DMS79 (cell line): ENCODE data around the gene COX7A2L.
"Not testable (repeated sequence)": the region's sequence is repeated elsewhere in the genome, so short reads cannot be mapped to it uniquely, and the experiment has no call there.

ENCODE experiments used
- DNase-seq: peaks from one replicate; lab custom pipeline; 2025; lab: John Stamatoyannopoulos, UW

COX7A2L gene

DNA sequence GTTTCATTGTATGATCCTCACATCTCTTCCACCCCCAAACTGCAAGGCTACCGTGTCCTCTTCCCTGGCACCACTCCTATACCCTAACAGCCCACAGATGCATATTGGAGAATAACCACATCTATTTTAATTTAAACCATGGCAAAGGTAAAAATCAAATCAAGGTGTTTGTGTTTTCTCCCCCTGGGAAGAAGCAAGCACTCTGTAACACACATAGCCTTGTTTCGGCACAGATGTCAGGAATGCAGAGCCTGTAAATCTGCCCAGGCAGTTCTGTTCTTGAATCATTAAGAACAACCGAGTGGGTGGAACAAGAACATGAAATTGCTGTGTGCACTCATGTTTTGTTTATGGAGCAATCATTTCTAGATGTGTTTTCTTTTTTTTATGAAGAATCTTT lies 6.8 kb upstream of the COX7A2L start:
- DNase-seq, result no peak

DNA sequence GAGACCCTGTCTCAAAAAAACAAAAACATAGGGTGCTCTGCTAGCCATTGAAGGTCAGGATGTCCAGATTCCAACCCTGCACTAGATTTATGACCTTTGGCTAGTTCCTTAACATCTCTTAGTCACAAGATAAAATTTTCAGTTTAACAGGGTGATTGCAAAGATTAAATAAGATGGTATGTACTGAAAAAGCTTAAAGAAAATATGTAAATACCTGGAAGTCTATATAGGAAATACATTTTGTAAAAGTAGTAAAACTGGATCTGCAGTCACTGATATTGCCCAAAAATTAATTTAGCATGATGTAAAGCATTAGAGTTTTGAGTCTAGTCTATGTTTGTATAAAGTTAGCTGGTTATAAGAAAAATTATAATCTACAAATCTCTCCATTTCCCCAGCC lies 5.4 kb upstream of the COX7A2L start:
- DNase-seq, result no peak

DNA sequence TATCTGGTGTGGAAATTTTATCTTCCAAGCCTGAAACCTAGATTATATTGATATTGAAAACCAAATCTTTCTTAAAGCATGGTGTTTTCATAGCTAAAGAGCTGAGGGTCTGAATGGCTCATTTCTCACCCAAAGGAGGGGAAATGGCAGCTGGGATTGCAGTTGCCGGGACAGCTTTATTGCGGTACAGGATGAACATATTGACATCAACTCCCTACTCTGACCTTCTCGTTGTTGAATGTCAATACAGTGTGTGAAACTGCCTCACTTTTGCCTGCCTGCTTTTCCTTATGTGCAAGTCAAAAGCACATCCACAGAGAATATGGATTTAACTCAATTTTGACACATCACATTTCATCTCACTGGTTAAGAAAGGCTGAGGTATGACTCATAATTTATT lies 3.6 kb upstream of the COX7A2L start:
- DNase-seq, result no peak

DNA sequence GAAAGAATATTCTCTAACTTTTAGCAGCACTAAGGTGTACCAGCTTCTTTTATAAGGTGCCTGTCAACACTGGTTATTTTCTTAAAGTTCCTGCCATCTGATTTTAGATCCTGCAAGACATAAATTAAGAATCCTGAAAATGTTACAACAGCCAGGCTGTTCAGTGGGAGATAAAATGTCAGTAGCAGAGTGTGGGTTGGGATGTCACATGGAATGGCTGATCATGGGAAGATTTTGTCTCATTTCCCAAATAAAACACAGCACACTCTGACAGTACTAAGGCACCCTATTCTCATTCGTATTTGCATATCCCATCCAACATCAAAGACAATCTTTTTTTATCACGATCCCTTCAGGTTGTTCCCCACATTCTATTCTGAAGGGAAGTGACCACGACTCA lies 2.4 kb upstream of the COX7A2L start:
- no peak for DNase-seq

DNA sequence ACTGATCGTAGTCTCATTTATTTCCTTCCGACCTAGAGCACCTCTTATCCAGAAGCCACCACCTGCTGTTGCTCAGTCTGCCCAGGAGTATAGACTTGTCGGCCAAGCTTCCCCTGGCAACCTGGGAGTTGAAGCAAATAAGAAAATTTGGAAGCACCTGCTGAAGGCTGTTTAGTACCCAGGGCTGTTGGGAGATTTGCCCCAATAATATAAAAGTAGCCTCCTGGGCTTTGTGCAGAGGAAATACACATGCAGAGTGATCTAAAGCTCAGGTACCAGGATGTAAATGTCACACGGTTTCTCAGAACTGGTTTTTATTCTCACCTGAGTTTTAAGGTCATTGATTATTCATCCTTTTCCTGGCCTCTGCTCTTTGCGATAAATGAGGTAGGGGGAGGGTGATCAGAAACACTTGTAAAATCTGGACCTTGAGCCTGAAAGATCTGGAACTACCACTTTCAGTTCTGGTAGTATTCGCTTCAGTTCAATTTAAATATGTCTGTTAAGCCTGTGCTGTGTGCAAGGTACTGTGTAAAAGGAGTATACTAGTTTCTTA lies 789 bp upstream of the COX7A2L start:
- DNase-seq, result no peak

DNA sequence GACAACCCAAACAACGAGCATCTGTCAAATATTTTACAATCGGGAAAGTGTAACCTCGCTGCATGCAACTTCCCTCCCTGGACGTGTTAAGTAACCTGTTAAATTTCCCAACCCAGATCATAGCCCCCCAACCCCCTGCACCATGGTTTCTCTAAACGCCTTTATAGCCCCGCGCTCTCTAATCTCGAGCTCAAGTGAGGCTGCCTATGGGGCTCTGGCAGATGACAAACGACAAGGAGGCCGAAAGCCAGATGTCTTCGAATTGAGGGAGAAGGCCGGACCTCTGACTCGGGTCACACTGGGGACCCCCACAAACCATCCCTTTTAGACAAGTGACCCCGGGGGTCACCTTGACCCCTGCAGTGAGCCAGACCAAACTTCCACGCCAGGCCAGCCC lies 526 bp downstream of the COX7A2L start:
- DNase-seq, result no peak

DNA sequence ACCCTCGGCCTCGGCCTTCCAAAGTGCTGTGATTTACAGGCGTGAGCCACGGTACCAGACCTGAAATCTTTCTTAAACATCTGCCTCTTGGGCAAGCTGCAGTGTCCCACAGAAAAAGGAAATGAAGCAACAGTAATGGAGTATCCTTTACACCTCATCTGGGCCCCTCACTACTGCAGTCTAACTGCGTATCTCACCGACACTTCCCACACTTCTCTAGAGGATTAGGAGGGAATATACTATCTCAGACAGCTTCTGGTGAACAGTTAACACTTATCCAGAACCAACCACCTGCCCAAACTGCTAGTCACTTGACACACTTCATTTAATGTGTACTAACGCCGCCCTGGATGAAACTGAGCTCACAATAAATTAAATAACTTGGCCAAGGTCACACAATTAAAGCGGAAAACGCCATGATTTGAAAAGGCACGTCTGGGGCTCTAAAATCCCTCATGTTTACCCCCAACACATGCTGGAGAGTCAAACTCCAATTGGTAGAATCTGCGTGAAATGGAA lies 993 bp downstream of the COX7A2L start:
- DNase-seq, result peak; percentile 11

DNA sequence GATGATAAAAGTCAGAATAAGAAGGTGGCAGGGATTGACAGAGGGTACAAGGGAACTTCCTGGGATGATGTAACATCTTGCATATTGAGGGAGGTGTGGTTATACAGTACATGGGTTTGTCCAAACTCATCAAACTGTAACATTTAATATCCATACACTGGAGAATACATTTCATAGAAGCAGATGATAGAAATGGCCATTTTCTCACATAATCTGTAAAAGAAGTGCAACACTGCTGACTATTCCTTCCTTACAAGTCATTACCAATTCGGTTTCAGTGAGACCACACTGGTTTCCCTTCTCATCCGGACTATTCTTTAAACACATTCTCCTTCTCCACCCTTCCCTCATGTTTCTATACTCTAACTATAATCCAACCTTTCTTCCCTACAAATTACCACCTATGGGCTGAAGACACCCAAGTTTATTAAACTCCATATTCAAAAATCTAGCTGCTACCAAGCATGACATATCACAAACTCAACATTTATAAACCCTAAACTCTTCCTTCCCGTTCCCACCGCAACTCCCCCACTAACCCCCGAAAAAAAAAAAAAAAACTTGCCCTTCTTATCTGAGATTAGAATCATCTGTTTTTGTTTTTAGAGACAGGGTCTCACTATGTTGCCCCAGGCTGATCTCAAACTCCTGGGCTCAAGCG lies 1.6 kb downstream of the COX7A2L start:
- no peak for DNase-seq

DNA sequence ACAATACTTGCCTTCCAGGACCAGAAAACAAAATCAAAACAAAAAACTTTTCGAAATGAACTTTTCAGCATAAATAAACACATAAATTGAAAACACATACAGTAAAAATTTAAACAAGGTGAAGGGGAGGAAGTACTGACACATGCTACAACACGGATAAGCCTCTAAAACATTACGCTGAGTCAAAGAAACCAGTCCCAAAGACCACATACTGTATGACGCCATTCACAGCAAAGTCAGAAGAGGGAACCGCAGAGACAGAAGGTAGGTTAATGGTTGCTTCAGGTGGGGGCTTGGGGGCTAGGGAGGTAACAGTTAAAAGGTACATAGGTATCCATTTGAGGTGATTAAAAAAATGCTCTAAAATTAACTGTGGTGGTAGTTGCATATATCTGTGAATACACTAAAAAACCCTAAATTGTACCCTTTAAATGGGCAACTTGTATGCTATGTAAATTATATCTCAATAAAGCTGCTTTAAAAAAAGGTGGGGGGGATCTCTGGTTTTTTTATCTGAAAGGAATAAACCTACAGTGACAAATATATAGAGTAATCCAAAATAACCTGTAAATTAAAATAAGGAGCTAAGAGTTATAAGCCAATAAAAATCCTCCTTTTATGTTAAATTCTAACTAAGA lies 7.1 kb downstream of the COX7A2L start:
- DNase-seq, result no peak

DNA sequence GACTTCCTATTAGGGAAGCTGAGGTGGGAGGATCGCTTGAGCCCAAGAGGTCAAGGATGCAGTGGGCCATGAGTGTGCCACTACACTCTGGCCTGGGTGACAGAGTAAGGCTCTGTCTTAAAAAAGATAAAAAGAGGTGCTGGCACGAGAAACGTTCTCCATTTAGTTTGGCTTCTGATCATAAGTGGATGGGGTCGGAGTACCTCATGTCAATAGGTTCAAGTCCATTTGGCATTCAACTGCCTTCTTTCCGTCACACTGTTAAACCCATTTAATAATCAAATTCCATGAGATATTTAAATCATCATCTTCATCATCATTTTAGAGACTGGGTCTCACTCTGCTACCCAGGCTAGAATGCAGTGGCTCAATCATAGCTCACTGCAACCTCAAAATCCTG lies 9.2 kb downstream of the COX7A2L start:
- no peak for DNase-seq

DNA sequence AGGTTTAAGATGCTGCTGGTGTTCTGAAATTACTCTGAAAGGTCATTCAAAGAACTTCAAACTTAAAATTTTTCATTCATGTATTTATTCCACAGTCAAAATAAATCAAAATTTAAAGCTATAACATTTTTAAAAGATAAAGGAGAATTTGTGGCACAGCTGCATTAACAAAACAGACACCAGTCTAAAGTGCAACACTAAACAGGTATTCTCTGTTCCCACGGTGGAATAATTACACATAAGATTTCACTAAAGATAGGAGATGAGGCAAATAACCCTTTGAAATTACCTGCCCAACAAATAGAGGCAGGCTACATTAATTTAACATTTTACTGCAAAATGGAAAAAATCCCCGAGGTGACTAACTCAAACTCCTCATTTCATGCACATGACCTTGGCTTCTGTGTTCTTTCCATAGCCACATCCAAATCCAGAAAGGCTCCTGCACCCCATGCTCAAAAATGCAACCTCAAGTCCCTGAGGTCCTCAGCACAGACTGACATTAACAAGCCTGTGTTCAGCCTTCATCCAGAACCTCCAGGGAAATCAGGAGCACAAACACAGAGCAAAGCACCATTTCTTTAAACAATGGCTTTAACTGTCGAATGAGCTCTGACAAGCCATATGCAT lies 10.5 kb downstream of the COX7A2L start:
- no peak for DNase-seq

DNA sequence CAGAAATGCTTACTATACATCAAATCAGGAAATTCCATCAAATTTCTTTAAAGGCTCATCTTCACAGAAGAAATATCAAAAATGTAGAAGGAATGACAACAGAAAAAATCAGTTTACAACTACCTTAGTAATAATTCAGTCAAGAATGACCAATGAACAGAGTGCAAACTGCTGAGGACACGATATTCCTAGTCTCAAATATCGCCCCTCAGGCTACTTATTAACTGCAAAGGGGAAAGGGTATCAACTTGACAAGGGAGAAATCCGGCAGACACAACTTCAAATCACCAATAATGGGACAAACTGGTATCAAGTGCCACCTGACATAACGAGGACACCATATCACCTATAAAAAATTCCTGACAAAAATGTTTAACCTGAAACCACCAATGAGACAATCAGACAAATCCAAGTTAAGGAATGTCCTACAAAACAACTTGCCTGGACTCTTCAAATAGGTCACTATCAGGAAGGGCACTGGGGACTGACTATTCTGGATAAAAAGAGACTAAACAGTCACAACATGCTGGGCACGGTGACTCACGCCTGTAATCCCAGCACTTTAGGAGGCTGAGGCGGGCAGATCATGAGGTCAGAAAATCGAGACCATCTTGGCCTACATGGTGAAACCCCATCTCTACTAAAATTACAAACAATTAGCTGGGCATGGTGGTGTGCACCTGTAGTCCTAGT lies 12.8 kb downstream of the COX7A2L start:
- DNase-seq, result no peak

DNA sequence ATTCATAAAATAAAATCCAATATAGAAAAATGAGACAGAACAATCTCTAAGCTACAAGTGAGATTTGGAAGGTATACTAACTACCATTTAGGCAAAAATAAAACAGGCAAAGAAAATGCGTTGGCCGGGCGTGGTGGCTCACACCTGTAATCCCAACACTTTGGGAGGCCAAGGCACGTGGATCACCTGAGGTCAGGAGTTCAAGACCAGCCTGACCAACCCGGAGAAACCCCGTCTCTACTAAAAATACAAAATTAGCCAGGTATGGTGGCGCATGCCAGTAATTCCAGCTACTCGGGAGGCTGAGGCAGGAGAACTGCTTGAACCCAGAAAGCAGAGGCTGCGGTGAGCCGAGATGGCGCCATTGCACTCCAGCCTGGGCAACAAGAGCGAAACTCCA lies 13.5 kb downstream of the COX7A2L start:
- not testable (repeated sequence) for DNase-seq

DNA sequence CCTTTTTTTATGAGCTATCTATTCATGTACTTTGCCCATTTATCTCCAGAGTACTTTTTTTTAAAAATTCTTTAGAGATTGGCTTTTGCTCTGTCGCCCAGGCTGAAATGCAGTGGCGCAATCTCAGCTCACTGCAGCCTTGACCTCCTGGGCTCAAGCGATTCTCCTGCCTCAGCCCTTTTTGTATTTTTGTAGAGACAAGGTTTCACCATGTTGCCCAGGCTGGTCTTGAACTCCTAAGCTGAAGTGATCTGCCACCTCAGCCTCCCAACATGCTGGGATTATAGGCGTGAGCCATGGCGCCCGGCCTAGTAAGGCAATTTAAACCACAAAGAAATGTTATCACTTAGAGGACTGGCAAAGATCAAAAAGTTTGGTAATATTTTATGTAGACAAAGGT lies 14.2 kb downstream of the COX7A2L start:
- not testable (repeated sequence) for DNase-seq

DNA sequence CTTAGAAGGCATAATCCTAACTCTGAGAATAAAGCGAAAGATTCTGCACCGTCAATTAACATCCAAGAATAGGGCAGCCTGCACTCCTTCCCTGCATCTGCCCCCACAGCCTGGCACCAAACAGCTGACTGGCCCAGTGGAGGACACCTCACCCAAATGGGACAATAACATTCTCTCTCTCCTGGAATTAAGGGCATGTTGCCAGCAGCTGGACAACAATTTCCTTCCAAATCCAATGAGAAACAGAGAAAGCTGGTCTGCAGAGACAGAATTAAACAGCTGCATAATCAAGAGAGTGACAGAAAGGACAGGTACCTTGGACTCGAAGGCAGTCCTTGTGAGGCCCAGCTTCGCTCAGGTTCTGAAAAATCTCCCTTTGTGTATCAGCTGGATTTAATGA lies 15.0 kb downstream of the COX7A2L start:
- no peak for DNase-seq

DNA sequence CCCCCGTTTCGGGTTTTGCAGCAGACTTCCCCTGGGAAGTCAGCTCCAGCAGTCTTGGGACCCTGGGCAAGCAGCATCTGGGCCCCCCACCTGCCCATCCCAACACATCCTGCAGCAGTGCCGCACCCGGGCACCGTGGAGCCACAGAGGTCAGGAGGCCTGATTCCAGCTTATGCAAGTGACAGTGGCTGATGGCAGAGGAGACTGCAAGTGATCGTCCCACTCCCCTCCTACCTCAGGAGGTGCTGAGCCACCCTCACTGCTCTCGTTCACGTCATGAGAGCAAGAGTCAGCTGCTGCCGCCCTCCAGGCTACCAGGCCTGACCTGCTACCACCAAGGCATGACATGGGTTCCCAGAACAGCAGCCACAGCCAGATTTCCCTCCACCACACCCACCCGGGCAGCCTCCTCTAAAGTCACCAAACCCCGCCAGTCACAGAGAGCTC lies 18.2 kb downstream of the COX7A2L start:
- no peak for DNase-seq

DNA sequence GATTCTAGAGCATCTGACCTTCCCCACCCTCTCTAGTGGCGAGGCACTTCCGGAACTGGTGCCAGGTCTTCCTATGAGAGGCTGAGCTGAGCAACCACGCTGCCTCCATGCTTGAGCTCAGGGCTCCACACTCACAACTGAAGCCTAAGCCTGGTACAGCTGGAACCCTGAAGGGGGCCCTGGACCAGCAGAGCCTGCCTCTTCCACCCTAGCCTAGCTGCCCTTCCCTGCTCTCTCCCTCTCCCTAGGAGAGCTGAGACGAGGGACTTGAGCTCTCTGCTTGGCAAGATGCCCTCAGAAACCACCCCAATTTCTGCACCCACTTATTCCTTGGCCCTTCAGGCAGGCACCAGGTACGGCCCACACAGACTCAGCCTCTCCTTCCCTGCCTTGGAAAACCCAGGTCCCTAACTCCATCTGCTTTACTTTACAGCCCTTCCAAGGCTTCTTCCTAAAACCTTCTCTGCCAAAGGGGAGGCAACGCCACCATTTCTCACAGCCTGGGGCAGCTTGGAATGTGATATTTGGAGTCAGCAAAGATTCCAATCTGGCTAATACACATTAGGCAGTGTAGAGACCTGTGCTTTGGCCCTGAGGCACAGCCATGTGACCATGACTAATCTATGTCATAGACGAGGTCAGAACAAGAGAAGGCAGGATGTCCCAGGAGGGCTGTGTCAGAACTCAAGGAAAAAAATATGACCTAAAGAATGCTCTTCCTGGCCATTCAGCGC lies 18.8 kb downstream of the COX7A2L start:
- DNase-seq, result no peak

DNA sequence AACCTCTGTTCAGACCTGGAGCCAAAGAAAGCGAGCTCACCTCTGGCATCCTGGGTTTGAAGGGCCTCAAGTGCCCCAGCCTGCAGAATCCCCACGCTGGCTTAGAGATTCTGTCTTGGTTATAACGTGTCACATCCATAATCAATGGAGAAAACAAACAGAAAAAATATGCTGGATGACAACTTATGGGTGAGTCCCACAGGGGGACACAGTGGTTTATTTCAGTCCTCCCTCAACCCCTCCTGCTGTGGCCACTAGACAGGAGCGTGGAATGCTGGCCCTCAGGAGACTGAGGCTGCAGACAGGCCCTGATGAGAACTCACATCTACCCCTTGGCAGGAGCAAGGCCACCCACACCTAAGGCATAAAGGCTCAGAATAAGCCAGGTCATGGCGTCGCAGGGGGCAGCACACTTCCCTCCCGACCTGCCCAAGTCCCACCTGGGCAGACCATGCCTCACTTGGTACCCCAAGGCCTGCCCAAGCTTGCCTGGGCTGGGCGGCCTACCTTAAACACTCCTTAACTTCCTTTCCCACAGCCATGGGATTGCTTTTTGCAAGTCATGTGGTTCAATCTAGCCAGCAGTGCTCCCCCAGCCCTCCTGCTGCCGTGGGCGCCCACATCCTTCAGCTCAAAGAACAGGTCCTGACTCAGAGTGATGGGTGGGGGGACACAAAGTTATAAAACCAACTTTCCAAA lies 19.9 kb downstream of the COX7A2L start:
- DNase-seq, result no peak

DNA sequence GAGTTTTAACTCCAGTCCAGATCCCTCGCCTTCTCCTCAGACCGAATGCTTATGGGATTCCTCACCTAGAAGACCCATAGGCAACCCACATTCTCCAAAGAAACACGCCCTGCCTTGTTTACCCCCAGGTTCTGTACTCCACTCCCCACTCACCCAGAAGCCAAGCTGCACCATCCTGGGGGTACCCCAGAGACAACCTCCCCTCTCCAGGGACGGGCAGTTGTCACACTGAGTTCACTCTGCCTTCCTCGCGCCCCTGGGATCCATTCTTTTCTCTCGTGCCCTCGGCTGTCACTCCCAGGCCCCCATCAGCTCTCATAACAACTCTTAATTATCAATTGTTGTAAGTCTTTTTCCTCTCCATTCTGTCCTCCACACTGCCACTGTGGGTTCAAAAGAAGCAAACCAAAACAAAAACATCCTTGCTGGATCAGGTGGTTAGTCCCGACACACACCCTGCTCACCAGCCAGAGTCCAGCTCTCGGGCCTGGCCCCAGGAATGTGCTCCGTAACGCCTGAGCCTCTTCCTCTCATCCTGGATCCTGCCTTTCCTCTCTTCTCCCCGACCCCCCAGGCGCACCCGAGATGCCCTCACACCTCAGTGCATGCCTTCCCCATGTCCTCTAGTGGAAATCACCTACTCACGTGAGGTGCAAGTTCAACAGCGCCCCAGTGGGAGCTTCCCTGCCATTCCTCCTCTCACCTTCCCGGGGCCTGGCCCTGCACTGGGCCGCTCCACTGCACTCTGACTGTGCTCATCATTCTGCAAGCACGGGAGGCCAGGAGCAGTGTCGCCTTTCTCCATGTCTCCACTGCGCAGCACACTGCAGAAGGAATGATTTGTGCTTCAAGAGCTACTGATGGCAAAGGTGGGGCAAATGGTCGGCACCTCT lies 20.7 kb downstream of the COX7A2L start:
- no peak for DNase-seq
